ENCODE data around the gene GRIN3B.

DNA sequence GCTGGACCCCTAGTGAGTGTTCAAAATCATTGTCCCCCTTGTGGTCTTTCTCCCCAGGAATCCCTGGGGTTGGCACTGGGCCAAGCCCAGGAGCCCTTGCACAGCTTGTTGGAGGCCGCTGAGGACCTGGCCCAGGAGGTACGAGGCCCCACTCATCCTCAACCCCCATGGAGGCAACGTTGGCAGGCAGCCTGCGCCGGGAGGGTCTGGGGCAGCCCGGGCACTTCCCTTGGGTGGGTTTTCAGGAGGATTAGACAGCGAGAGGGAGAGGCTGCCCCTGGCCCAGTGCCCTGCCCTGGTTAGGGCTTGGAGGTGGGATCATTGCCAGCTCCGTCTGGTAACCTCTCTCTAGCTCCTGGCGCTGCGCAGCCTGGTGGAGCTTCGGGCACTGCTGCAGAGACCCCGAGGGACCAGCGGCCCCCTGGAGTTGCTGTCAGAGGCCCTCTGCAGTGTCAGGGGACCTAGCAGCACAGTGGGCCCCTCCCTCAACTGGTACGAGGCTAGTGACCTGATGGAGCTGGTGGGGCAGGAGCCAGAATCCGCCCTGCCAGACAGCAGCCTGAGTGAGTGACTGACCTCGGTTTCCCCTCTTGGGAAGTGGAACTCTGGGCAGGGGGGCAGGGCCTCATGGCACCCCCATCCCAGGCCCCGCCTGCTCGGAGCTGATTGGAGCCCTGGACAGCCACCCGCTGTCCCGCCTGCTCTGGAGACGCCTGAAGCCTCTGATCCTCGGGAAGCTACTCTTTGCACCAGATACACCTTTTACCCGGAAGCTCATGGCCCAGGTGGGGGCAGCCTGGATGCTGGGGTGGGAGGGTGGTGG lies 42.7 kb downstream of the GRIN3B start:
- TF ChIP-seq EZH2phosphoT487 (IDR thresholded peaks at IDR 0.05; ENCODE audit: low read depth) = no peak
- TF ChIP-seq, protein P1, sequence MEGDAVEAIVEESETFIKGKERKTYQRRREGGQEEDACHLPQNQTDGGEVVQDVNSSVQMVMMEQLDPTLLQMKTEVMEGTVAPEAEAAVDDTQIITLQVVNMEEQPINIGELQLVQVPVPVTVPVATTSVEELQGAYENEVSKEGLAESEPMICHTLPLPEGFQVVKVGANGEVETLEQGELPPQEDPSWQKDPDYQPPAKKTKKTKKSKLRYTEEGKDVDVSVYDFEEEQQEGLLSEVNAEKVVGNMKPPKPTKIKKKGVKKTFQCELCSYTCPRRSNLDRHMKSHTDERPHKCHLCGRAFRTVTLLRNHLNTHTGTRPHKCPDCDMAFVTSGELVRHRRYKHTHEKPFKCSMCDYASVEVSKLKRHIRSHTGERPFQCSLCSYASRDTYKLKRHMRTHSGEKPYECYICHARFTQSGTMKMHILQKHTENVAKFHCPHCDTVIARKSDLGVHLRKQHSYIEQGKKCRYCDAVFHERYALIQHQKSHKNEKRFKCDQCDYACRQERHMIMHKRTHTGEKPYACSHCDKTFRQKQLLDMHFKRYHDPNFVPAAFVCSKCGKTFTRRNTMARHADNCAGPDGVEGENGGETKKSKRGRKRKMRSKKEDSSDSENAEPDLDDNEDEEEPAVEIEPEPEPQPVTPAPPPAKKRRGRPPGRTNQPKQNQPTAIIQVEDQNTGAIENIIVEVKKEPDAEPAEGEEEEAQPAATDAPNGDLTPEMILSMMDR (IDR thresholded peaks at IDR 0.05; ENCODE audit: low read depth, low read length) = no peak

All from OCI-LY3 (cell line).